Umbilical cord (tissue), 2 donors: ENCODE results near the gene SRPK2. TPM values are rescaled to one million over a fixed set of nuclear protein-coding genes. Genes with fewer than 3 reads are reported as not detected.
"Not testable (repeated sequence)": the region's sequence is repeated elsewhere in the genome, so short reads cannot be mapped to it uniquely, and the experiment has no call there.

ENCODE experiments used
- DNase-seq: peaks from one replicate; pipeline ENCODE4 v3.0.0-alpha.2; 2015; ENCODE audit warnings: low spot score
- total RNA-seq: library from RNA; depleted of rRNA; stranded (reverse); fragments of >200 nt; gene quantifications from one replicate; pipeline ENCODE4 v1.2.3, GENCODE V29; 2014; ENCODE audit warnings: low replicate concordance; ENCODE audit not compliant: insufficient read depth

Gene SRPK2
- total RNA-seq: 59.7 TPM

DNA sequence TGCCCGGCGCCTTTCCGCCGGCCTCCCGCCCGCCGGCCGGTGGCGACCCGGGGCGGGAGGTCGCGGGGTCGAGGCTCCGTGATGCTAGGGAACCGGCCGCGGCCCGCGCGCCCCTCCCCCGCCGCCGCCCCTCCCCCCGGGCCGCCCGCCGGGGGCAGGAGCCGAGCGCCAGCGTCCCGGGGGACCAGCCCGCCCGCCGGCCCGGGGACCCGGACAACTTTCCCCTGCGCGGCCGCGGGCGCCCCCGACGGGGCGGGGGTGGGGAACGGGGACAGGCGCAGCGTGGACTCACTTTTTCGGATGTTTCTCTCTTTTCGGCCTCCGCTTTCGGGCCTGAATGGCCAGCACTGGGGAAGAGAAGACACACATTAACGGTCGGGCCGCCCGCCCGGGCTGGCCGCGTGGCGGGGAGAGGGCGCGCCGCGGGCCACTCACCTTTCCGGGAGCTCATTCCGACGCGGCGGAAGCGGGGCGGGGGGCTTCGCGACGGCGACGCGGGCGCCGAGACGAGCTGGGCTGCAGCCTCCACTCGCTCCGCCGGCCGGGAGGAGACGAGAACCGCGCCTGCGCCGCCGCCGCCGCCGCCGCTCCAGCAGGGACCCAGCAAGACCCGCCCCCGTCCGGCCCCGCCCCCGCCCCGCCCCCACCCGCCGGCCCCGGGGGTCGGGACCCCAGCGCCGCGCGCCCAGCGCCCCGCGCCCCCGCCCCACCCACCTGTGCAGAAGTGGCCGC is at the start of gene SRPK2:
TSS of gene SRPK2 (minus strand) at position 566 of the 732 bp plus-strand sequence.
- DNase-seq: peak; percentile 80

GRCh38 chr7:105438254-105438653 is 49.5 kb upstream of the SRPK2 start:
- DNase-seq: no peak

- not testable (repeated sequence) for DNase-seq
Observed at GRCh38 chr7:105437356-105437755, 48.6 kb upstream of the SRPK2 start.

DNA sequence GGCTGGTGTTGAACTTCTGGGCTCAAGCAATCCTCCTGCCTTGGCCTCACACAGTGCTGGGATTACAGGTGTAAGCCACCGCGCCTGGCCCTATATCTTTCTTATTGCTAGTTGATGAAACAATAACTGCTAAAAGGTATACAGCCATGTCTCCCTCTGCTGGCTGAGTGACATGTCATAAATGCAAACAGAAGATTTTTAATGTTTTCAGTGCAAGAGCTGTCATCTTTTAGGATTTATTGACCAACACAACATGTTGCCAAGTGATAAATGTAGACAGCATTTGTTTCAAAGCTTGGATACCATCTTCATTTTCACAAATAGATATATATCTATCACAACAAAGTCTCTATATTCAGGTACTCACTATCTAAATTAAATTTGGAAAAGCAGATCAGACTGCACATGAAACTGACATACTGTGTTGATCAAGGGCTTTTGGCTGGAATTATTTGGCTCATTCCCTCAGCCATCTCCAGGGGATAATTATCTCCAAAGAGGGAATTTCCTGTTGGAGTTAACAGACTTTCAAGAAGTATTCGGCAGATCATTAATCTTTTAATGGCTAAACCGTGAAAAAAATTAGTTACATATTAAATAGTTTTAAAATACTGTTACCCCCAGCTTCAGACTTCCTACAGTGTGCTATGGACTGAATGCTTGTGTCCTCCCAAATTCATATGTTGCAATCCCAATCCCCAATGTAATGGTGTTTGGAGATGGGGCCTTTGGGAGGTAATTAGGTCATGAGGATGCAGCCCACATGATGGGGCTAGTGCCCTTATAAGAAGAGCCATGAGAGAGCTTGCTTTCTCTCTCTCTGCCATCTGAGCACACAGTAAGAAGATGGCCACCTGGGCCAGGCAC is 41.3 kb upstream of the SRPK2 start:
- peak; percentile 21 for DNase-seq

- no peak for DNase-seq
Observed at GRCh38 chr7:105426606-105427146, 38.0 kb upstream of the SRPK2 start.

- no peak for DNase-seq
Observed at GRCh38 chr7:105423987-105424386, 35.3 kb upstream of the SRPK2 start.

DNA sequence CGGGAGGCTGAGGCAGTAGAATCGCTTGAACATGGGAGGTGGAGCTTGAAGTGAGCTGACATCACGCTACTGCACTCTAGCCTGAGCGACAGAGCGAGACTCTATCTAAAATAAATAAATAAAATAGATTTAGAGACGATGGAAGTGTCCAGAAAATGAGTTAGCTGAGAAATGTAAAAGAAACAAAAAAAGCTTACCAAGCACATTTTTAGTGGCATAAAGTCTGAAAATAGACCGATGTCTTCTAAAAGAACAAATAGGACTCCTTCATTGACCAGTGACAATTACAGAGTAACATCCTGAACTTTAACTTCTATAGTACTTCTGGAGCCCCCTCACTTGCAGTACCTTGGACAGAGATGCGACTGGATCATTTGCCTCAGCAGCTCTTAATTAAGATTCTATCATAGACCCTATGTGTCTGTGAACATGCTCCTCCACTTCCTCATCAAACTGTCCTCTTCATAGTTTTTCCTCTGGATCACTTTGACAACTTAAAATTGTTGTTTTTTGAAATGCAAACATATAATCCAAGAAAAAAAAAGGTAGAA is 25.2 kb upstream of the SRPK2 start:
- DNase-seq: no peak

- not testable (repeated sequence) for DNase-seq
Observed at GRCh38 chr7:105410774-105411173, 22.1 kb upstream of the SRPK2 start.

DNA sequence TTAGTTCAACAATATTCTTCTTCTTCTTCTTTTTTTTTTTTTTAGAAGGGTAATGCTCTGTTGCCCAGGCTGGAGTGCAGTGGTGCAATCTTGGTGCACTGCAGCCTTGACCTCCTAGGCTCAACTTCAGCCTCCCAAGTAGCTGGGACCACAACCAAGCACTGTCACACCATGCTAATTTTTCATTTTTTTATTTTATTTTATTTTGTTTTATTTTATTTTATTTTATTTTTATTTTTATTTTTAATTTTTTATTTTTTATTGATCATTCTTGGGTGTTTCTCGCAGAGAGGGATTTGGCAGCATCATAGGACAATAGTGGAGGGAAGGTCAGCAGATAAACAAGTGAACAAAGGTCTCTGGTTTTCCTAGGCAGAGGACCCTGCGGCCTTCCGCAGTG is 21.1 kb upstream of the SRPK2 start:
- DNase-seq: not testable (repeated sequence)

DNA sequence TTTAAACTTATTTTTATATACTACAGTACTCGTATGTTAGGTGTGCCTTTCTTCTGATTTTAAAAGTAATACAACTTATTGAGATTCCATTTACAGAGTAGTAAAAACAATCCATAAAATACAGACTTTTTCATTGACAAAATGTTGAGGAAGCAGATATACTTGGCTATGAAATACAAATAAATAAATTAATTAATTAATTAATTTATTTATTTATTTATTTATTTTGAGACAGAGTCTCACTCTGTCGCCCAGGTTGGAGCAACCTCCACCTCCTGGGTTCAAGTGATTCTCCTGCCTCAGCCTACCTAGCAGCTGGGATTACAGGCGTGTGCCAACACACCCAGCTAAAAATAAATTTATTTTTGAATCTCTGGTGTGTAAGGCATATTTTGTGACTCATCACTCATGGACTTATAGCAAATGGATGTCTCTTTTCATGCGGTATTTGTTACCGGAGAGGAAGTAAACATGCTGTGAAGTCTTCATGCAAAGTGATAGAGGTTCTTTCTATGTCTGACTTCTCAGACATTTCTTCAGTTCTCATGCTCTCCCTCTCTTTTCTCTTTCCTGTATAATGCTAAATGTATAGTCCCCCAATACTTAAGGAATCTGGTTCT is 20.2 kb upstream of the SRPK2 start:
- DNase-seq: no peak

- DNase-seq: no peak
Observed at GRCh38 chr7:105403128-105403527, 14.4 kb upstream of the SRPK2 start.

DNA sequence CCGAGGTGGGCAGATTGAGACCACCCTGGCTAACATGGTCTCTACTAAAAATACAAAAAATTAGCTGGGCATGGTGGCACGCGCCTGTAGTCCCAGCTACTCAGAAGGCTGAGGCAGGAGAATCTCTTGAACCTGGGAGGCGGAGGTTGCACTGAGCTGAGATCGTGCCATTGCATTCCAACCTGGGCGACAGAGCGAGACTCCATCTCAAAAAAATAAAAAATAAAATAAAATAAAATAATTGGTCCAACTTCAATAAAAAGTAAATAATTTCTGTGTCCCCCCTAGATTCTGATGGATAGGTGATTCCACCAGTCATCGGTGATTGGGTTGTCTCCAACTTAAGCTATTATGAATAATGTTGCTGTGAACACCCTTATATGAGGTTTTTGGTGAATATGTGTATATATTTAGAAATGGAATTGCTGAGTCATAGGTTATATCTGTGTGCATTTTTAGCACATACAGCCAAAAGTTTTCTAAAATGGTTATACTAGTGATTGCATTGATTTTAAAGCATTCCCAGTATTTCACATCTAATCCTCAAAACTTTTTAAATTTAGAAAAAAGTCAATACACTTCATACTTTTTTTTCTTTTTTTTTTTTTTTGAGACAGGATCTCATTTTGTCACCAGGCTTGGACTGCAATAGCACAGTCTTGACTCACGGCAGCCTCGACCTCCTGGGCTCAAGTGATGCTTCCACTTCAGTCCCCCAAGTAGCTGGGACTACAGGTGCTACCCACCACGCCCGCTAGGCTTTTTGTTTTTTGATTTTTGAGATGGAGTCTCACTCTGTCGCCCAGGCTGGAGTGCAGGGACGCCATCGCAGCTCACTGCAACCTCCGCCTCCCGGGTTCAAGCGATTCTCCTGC is 13.7 kb upstream of the SRPK2 start:
- DNase-seq: no peak

DNA sequence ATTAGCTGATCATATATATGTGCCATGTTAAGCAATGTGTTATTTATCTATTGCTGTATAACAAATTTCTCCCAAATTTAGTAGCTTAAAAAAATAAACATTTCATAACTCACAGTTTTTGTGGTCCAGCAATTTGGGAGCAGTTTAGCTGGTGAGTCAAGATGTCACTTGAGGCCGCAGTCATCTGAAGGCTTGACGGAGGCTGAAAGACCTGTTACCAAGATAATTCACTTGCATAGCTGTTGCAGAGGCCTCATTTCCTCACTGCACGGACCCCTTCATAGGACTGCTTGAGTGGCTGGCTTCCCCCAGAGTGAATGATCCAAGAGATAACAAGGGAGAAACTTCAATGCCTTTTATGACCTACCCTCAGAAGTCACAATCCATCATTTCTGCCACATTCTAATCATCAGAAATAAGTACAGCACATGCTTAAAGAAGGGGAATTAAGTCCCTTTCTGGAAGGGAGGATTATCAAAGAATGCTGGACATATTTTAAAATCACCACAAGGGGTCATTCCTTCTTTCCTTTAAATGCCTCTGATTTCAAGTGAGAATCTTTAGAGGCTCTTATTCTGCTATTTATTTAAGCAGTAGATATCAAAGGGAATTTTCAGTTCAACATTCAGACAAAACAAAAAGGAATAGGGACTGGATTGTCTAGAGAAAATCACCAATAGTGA is 10.5 kb upstream of the SRPK2 start:
- DNase-seq: peak; percentile 52

DNA sequence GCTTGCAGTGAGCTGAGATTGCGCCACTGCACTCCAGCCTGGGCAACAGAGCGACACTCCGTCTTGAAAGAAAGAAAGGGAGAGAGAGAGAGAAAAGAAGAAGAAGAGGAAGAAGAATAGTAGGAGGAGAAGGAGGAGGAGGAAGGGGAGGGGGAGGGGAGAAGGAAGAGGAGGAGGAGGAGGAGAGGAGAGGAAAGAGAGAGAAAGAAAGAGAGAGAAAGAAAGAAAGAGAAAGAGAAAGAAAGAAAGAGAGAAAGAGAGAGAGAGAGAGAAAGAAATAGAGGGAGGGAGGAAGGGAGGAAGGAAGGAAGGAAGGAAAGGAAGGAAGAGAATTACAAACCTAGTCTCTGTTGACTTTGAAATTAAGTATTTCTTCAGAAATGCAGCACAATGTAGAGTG is 7.8 kb upstream of the SRPK2 start:
- no peak for DNase-seq

DNA sequence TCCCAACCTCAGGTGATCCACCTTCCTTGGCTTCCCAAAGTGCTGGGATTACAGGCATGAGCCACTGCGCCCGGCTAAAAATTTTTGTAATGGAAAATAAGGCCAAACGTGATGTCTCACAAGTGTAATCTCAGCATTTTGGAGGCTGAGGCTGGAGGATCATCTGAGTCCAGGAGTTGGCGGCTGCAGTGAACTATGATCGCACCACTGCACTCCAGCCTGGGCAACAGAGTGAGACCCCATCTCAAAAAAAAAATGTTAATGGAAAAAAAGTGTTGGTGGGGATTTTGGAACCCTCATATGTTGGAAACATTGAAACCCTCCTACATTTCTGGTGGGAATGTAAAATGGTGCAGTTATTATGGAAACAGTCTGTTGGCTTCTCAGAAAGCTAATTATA is 2.7 kb upstream of the SRPK2 start:
- DNase-seq: no peak

DNA sequence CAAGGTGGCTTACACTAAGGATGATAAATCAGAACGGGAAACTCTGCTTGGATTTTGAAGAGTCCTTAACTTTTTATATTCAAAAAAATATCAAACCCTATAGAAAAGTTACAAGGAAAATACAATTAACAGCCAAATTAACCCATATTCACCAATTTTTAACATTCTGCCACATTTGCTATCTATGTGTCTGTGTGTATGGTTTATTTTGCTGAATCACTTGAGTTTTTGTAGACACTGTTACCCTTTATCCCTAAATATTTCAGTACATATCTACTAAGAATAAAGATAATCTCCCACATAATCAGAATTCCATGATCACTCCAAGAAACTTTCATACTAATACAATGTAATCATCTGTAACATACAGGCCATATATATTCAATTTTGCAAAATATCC is 1.2 kb upstream of the SRPK2 start:
- no peak for DNase-seq

GRCh38 chr7:105389088-105389650 is 448 bp upstream of the SRPK2 start:
- DNase-seq: peak; percentile 63

DNA sequence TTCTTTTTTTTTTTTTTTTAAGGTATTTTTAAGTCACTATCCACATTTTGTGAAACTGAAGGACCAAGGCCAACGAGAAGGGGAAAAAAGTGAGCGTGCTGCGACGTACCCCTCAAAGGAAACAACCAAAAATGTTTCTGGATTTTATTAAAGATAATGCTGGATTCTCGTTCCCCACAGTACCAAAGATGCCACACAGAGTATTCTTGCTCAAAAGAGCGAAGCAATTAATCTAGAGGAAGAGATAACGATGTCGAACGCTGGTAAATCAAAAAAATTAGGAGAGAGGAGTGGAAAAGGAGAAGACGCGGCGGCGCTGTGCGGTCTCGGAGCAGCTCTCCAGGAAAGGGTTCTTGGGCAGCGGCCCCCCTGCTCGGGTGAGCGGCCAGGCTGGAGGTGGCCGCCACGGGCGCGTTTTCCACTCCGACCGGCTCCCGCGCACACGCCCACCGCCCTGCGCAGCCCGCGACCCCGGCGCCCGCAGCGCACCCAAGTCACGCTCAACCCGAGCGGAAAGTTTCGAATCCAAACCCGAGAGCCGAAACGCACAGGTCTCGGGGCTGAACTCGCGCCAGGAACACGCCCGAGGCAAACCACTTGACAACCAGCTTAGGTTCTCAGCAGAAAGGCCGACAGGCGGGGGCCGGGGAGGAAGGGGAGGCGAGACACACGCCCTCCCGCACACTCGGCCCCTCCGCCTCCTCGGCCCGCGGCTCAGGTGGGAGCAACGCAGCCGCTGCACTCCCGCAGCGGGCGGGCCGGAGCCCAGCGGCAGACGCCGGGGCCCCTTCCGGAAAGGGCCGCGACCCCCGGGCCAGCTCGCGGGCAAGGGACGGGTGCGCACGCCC is 989 bp downstream of the SRPK2 start:
- peak; percentile 56 for DNase-seq

- DNase-seq: no peak
Observed at GRCh38 chr7:105377903-105378302, 10.8 kb downstream of the SRPK2 start.
